SK-N-SH (cell line): ENCODE results near the gene BTBD9.

Source experiments
- EP300 ChIP-seq, 2 experiments: IDR thresholded peaks; 2 replicates each; pipeline versions ENCODE4 v1.4.0 to v1.6.1; 2012; ENCODE audit warnings: borderline replicate concordance in 1 of 2, low read depth in 1 of 2, low read length in 1 of 2
- MXI1 ChIP-seq: IDR thresholded peaks from 2 replicates; pipeline ENCODE4 v1.6.1; 2012; ENCODE audit warnings: mild to moderate bottlenecking, low read depth, low read length, improper control_type of control experiment
- POLR2AphosphoS5 ChIP-seq: IDR thresholded peaks from 2 replicates; pipeline ENCODE4 v1.6.1; 2012; ENCODE audit warnings: low read depth, low read length
- RFX5 ChIP-seq: IDR thresholded peaks from 2 replicates; pipeline ENCODE4 v1.6.1; 2012; ENCODE audit warnings: mild to moderate bottlenecking, improper control_type of control experiment, low read length
- SIN3A ChIP-seq: IDR thresholded peaks from 2 replicates; pipeline ENCODE4 v1.6.1; 2012; ENCODE audit warnings: low read depth, mild to moderate bottlenecking, low read length, moderate library complexity, borderline replicate concordance
- USF1 ChIP-seq: IDR thresholded peaks from 2 replicates; pipeline ENCODE4 v1.4.0; 2012; ENCODE audit warnings: low read depth, borderline replicate concordance
- TF ChIP-seq, protein P1 (sequence below): IDR thresholded peaks from 2 replicates; pipeline ENCODE4 v1.4.0; 2012; ENCODE audit warnings: low read depth
- TF ChIP-seq, protein P2 (sequence below): fragments of 200-600 bp; sonication (generic); IDR thresholded peaks from 2 replicates; pipeline ENCODE4 v1.6.1; 2017; ENCODE audit warnings: antibody characterized with exemption, mild to moderate bottlenecking, moderate library complexity
- TF ChIP-seq, protein P3 (sequence below): IDR thresholded peaks from 2 replicates; pipeline ENCODE4 v1.6.1; 2012; ENCODE audit warnings: mild to moderate bottlenecking, low read depth, low read length, moderate library complexity
- TF ChIP-seq, protein P4 (sequence below): IDR thresholded peaks from 2 replicates; pipeline ENCODE4 v1.4.0; 2012; ENCODE audit warnings: low read depth, borderline replicate concordance

DNA sequence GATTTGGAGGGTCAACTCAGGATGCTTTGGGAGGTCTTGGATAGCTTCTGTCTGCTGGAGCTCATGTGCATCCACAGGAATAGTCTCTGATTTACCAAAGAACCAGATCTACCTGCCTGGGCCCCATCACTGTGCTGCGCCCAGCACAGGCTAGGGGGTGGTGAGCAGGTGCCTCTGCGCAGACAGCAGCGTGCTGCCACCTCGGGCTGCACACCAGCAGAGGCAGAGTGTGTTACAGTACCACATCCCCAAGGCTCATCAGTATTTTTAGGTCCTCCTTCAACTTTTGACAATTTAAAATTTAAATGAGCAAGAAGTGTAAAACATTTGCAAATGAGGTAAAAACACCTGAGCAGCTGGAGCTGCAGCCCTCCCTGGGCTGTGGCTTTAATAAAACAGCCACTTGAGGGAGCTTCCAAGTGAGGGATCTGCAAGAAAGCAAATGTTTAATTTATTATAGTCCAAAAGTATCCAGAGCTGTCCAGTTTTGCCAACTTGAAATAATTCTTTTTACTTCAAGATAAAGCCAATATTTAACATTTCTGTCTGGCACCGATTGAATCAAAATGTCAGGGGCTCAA lies 495.3 kb downstream of the BTBD9 start:
- TF ChIP-seq, protein P1, sequence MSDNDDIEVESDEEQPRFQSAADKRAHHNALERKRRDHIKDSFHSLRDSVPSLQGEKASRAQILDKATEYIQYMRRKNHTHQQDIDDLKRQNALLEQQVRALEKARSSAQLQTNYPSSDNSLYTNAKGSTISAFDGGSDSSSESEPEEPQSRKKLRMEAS, result no peak
- TF ChIP-seq, protein P2, sequence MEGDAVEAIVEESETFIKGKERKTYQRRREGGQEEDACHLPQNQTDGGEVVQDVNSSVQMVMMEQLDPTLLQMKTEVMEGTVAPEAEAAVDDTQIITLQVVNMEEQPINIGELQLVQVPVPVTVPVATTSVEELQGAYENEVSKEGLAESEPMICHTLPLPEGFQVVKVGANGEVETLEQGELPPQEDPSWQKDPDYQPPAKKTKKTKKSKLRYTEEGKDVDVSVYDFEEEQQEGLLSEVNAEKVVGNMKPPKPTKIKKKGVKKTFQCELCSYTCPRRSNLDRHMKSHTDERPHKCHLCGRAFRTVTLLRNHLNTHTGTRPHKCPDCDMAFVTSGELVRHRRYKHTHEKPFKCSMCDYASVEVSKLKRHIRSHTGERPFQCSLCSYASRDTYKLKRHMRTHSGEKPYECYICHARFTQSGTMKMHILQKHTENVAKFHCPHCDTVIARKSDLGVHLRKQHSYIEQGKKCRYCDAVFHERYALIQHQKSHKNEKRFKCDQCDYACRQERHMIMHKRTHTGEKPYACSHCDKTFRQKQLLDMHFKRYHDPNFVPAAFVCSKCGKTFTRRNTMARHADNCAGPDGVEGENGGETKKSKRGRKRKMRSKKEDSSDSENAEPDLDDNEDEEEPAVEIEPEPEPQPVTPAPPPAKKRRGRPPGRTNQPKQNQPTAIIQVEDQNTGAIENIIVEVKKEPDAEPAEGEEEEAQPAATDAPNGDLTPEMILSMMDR, result no peak
- no peak for TF ChIP-seq SIN3A
- no peak for TF ChIP-seq EP300 (IDR thresholded peaks at IDR 0.05; ENCODE audit: borderline replicate concordance in 1 of 2, low read depth in 1 of 2, low read length in 1 of 2)
- TF ChIP-seq USF1, result no peak
- TF ChIP-seq, protein P3, sequence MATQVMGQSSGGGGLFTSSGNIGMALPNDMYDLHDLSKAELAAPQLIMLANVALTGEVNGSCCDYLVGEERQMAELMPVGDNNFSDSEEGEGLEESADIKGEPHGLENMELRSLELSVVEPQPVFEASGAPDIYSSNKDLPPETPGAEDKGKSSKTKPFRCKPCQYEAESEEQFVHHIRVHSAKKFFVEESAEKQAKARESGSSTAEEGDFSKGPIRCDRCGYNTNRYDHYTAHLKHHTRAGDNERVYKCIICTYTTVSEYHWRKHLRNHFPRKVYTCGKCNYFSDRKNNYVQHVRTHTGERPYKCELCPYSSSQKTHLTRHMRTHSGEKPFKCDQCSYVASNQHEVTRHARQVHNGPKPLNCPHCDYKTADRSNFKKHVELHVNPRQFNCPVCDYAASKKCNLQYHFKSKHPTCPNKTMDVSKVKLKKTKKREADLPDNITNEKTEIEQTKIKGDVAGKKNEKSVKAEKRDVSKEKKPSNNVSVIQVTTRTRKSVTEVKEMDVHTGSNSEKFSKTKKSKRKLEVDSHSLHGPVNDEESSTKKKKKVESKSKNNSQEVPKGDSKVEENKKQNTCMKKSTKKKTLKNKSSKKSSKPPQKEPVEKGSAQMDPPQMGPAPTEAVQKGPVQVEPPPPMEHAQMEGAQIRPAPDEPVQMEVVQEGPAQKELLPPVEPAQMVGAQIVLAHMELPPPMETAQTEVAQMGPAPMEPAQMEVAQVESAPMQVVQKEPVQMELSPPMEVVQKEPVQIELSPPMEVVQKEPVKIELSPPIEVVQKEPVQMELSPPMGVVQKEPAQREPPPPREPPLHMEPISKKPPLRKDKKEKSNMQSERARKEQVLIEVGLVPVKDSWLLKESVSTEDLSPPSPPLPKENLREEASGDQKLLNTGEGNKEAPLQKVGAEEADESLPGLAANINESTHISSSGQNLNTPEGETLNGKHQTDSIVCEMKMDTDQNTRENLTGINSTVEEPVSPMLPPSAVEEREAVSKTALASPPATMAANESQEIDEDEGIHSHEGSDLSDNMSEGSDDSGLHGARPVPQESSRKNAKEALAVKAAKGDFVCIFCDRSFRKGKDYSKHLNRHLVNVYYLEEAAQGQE, result no peak
- TF ChIP-seq POLR2AphosphoS5, result no peak
- TF ChIP-seq RFX5, result no peak
- TF ChIP-seq, protein P4, sequence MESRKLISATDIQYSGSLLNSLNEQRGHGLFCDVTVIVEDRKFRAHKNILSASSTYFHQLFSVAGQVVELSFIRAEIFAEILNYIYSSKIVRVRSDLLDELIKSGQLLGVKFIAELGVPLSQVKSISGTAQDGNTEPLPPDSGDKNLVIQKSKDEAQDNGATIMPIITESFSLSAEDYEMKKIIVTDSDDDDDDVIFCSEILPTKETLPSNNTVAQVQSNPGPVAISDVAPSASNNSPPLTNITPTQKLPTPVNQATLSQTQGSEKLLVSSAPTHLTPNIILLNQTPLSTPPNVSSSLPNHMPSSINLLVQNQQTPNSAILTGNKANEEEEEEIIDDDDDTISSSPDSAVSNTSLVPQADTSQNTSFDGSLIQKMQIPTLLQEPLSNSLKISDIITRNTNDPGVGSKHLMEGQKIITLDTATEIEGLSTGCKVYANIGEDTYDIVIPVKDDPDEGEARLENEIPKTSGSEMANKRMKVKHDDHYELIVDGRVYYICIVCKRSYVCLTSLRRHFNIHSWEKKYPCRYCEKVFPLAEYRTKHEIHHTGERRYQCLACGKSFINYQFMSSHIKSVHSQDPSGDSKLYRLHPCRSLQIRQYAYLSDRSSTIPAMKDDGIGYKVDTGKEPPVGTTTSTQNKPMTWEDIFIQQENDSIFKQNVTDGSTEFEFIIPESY, result no peak
- TF ChIP-seq MXI1, result no peak
